ENCODE data around the gene KIF26B.

KIF26B gene

GRCh38 chr1:245466261-245466660, 311.5 kb downstream of the KIF26B start:
- Histone ChIP-seq H3K4me2 (ENCODE audit: low read depth, low read length, poor library complexity, severe bottlenecking) (no peak overlapping the region), H3K79me2 (ENCODE audit: insufficient read depth, low read length) (no peaks in the 10 kb centered on the region), H3F3A (ENCODE audit: low read depth) (no peaks in the 10 kb centered on the region), H3K4me3 (ENCODE audit: low read length, poor library complexity, severe bottlenecking) (no peak overlapping the region), H3K9me3 (ENCODE audit: insufficient read depth, low read depth, low read length) (no peaks in the 10 kb centered on the region), H4K20me1 (ENCODE audit: insufficient read depth, low read length, poor library complexity, severe bottlenecking) (no peaks in the 10 kb centered on the region), H3K9me2 (replicated peaks; ENCODE audit: low read depth, low read length) (no peaks in the 10 kb centered on the region), H2AFZ (ENCODE audit: low read length) (no peak overlapping the region), H3K36me3 (ENCODE audit: insufficient read depth, low read length) (no peaks in the 10 kb centered on the region), H3K4me1 (ENCODE audit: insufficient read depth, low read length, poor library complexity, severe bottlenecking) (no peaks in the 10 kb centered on the region), H3K9ac (ENCODE audit: low read depth, low read length, poor library complexity, severe bottlenecking) (no peak overlapping the region), H3K27me3 (ENCODE audit: insufficient read depth, low read length, poor library complexity, severe bottlenecking) (no peaks in the 10 kb centered on the region)
- TF ChIP-seq, protein P1, sequence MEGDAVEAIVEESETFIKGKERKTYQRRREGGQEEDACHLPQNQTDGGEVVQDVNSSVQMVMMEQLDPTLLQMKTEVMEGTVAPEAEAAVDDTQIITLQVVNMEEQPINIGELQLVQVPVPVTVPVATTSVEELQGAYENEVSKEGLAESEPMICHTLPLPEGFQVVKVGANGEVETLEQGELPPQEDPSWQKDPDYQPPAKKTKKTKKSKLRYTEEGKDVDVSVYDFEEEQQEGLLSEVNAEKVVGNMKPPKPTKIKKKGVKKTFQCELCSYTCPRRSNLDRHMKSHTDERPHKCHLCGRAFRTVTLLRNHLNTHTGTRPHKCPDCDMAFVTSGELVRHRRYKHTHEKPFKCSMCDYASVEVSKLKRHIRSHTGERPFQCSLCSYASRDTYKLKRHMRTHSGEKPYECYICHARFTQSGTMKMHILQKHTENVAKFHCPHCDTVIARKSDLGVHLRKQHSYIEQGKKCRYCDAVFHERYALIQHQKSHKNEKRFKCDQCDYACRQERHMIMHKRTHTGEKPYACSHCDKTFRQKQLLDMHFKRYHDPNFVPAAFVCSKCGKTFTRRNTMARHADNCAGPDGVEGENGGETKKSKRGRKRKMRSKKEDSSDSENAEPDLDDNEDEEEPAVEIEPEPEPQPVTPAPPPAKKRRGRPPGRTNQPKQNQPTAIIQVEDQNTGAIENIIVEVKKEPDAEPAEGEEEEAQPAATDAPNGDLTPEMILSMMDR (conservative IDR thresholded peaks at IDR 0.05; ENCODE audit: low read length): no peak
- TF ChIP-seq EZH2phosphoT487 (IDR thresholded peaks at IDR 0.05; ENCODE audit: borderline replicate concordance): no peak

- Histone ChIP-seq H3K9me3 (ENCODE audit: insufficient read depth, low read depth, low read length) (no peaks in the 10 kb centered on the region), H4K20me1 (ENCODE audit: insufficient read depth, low read length, poor library complexity, severe bottlenecking) (no peaks in the 10 kb centered on the region), H3K9ac (ENCODE audit: low read depth, low read length, poor library complexity, severe bottlenecking) (no peak overlapping the region), H3K4me1 (ENCODE audit: insufficient read depth, low read length, poor library complexity, severe bottlenecking) (no peaks in the 10 kb centered on the region), H3K4me2 (ENCODE audit: low read depth, low read length, poor library complexity, severe bottlenecking) (no peak overlapping the region), H3K4me3 (ENCODE audit: low read length, poor library complexity, severe bottlenecking) (no peak overlapping the region), H3K27me3 (ENCODE audit: insufficient read depth, low read length, poor library complexity, severe bottlenecking) (no peaks in the 10 kb centered on the region), H3K9me2 (replicated peaks; ENCODE audit: low read depth, low read length) (no peaks in the 10 kb centered on the region), H3K79me2 (ENCODE audit: insufficient read depth, low read length) (no peaks in the 10 kb centered on the region), H2AFZ (ENCODE audit: low read length) (no peak overlapping the region), H3K36me3 (ENCODE audit: insufficient read depth, low read length) (no peaks in the 10 kb centered on the region), H3F3A (ENCODE audit: low read depth) (no peaks in the 10 kb centered on the region)
- TF ChIP-seq, protein P1 (conservative IDR thresholded peaks at IDR 0.05; ENCODE audit: low read length): no peak
- no peak for TF ChIP-seq EZH2phosphoT487 (IDR thresholded peaks at IDR 0.05; ENCODE audit: borderline replicate concordance)
Measured at GRCh38 chr1:245467804-245468203, 313.0 kb downstream of the KIF26B start.

DNA sequence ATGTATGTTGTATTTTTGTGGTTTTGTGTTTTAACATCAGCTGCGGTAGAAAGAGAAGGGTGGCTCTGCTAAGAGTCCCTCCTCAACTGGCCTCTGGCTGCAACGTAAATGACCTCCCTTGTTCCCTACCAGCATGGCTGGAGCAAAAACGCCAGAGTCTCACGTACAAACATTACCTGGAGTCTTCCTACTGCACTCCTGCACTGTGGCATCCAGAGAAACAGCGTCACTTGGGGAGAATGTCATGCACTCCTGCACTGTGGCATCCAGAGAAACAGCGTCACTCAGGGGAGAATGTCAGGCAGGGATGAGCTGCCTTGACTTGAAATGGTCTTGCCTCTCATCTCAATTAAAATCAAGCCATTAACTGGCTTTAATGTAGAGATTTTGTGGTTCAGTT, 314.2 kb downstream of the KIF26B start:
- Histone ChIP-seq H3K27me3 (ENCODE audit: insufficient read depth, low read length, poor library complexity, severe bottlenecking) (no peaks in the 10 kb centered on the region), H3K4me1 (ENCODE audit: insufficient read depth, low read length, poor library complexity, severe bottlenecking) (no peaks in the 10 kb centered on the region), H3K36me3 (ENCODE audit: insufficient read depth, low read length) (no peaks in the 10 kb centered on the region), H3F3A (ENCODE audit: low read depth) (no peaks in the 10 kb centered on the region), H3K79me2 (ENCODE audit: insufficient read depth, low read length) (no peaks in the 10 kb centered on the region), H2AFZ (ENCODE audit: low read length) (no peak overlapping the region), H4K20me1 (ENCODE audit: insufficient read depth, low read length, poor library complexity, severe bottlenecking) (no peaks in the 10 kb centered on the region), H3K9me3 (ENCODE audit: insufficient read depth, low read depth, low read length) (no peaks in the 10 kb centered on the region), H3K9ac (ENCODE audit: low read depth, low read length, poor library complexity, severe bottlenecking) (no peak overlapping the region), H3K9me2 (replicated peaks; ENCODE audit: low read depth, low read length) (no peaks in the 10 kb centered on the region), H3K4me3 (ENCODE audit: low read length, poor library complexity, severe bottlenecking) (no peak overlapping the region), H3K4me2 (ENCODE audit: low read depth, low read length, poor library complexity, severe bottlenecking) (no peak overlapping the region)
- TF ChIP-seq, protein P1 (conservative IDR thresholded peaks at IDR 0.05; ENCODE audit: low read length): no peak
- TF ChIP-seq EZH2phosphoT487 (IDR thresholded peaks at IDR 0.05; ENCODE audit: borderline replicate concordance): no peak

Data from Loucy (cell line).